HepG2 (cell line): Measurements from ENCODE around the gene COPS9. TPM values are rescaled to one million over a fixed set of nuclear protein-coding genes. Genes with fewer than 3 reads are reported as not detected.
A peak's percentile ranks its signal among the peaks of the same experiment; 100 is the strongest.

Experiments
- BRD4 ChIP-seq: sonication (generic); formaldehyde crosslinking; IDR thresholded peaks from 2 replicates; pipeline ENCODE4 v1.4.0; 2020; ENCODE audit warnings: missing genetic modification reagents
- CENPT ChIP-seq: sonication (generic); formaldehyde crosslinking; IDR thresholded peaks from 2 replicates; pipeline ENCODE4 v1.8.0; 2022; ENCODE audit warnings: low read depth, mild to moderate bottlenecking, moderate library complexity, missing genetic modification reagents
- GLI4 ChIP-seq: sonication (generic); formaldehyde crosslinking; IDR thresholded peaks from 2 replicates; pipeline ENCODE4 v1.5.1; 2020; ENCODE audit warnings: missing genetic modification reagents, mild to moderate bottlenecking, moderate library complexity, borderline replicate concordance
- HNF1A ChIP-seq, 2 experiments: sonication (generic) in 1 of 2; formaldehyde crosslinking in 1 of 2; IDR thresholded peaks; 2 replicates each; pipeline versions ENCODE4 v1.4.0 to v1.6.1; 2016 to 2020; ENCODE audit warnings: borderline replicate concordance in 1 of 2, low read depth in 1 of 2, mild to moderate bottlenecking in 1 of 2, missing genetic modification reagents in 1 of 2
- HNF1B ChIP-seq: sonication (generic); formaldehyde crosslinking; IDR thresholded peaks from 2 replicates; pipeline ENCODE4 v1.5.1; 2020; ENCODE audit warnings: mild to moderate bottlenecking, moderate library complexity, missing genetic modification reagents
- MYPOP ChIP-seq: sonication (generic); formaldehyde crosslinking; IDR thresholded peaks from 2 replicates; pipeline ENCODE4 v1.8.1; 2023; ENCODE audit warnings: mild to moderate bottlenecking, moderate library complexity, missing genetic modification reagents
- NFIB ChIP-seq: sonication (generic); formaldehyde crosslinking; IDR thresholded peaks from 2 replicates; pipeline ENCODE4 v1.9.0; 2021; ENCODE audit warnings: missing genetic modification reagents, mild to moderate bottlenecking, borderline replicate concordance
- RFXAP ChIP-seq: sonication (generic); formaldehyde crosslinking; IDR thresholded peaks from 2 replicates; pipeline ENCODE4 v1.4.0; 2020; ENCODE audit warnings: missing genetic modification reagents, borderline replicate concordance
- SMC3 ChIP-seq: IDR thresholded peaks from 2 replicates; pipeline ENCODE4 v1.6.1; 2011; ENCODE audit warnings: low read length, improper control_type of control experiment
- SPEN ChIP-seq: sonication (generic); formaldehyde crosslinking; IDR thresholded peaks from 2 replicates; pipeline ENCODE4 v1.5.1; 2020; ENCODE audit warnings: low read depth, mild to moderate bottlenecking, missing genetic modification reagents
- ZBTB8A ChIP-seq: sonication (generic); formaldehyde crosslinking; IDR thresholded peaks from 2 replicates; pipeline ENCODE4 v1.4.0; 2020; ENCODE audit warnings: mild to moderate bottlenecking, low read depth, missing genetic modification reagents, borderline replicate concordance
- ZGPAT ChIP-seq: IDR thresholded peaks from 2 replicates; pipeline ENCODE4 v1.6.1; 2016; ENCODE audit warnings: mild to moderate bottlenecking
- ZKSCAN1 ChIP-seq: fragments of 150-350 bp; IDR thresholded peaks from 2 replicates; pipeline ENCODE4 v1.6.1; 2014; ENCODE audit warnings: low read length
- ZNF367 ChIP-seq: sonication (generic); formaldehyde crosslinking; IDR thresholded peaks from 2 replicates; pipeline ENCODE4 v1.4.0; 2020; ENCODE audit warnings: missing genetic modification reagents, borderline replicate concordance
- ZNF441 ChIP-seq: sonication (generic); formaldehyde crosslinking; IDR thresholded peaks from 2 replicates; pipeline ENCODE4 v1.7.0; 2021; ENCODE audit warnings: missing genetic modification reagents, borderline replicate concordance
- ZNF451 ChIP-seq: sonication (generic); formaldehyde crosslinking; IDR thresholded peaks from 2 replicates; pipeline ENCODE4 v1.5.0; 2020; ENCODE audit warnings: mild to moderate bottlenecking, missing genetic modification reagents
- ZNF510 ChIP-seq: sonication (generic); formaldehyde crosslinking; IDR thresholded peaks from 2 replicates; pipeline ENCODE4 v1.4.0; 2020; ENCODE audit warnings: low read depth, mild to moderate bottlenecking, missing genetic modification reagents
- ZNF713 ChIP-seq: sonication (generic); formaldehyde crosslinking; IDR thresholded peaks from 2 replicates; pipeline ENCODE4 v1.4.0; 2020; ENCODE audit warnings: mild to moderate bottlenecking, missing genetic modification reagents
- ZNF749 ChIP-seq: sonication (generic); formaldehyde crosslinking; IDR thresholded peaks from 2 replicates; pipeline ENCODE4 v1.8.0; 2022; ENCODE audit warnings: mild to moderate bottlenecking, missing genetic modification reagents, moderate library complexity, borderline replicate concordance
- ZSCAN31 ChIP-seq: sonication (generic); formaldehyde crosslinking; IDR thresholded peaks from 2 replicates; pipeline ENCODE4 v1.5.0; 2020; ENCODE audit warnings: low read depth, mild to moderate bottlenecking, missing genetic modification reagents
- polyA plus RNA-seq, 8 experiments: library from polyadenylated mRNA; depleted of rRNA in 3 of 8; stranded (reverse) in 7 of 8; unstranded in 1 of 8; fragments of >200 nt; fragmentation: Illumina TruSeq in 4 of 8; extraction: Trizol in 4 of 8; gene quantifications; 2 replicates each; pipeline versions ENCODE4 v1.2.1 to v1.2.3, GENCODE V29; 2011 to 2016; ENCODE audit warnings: low read depth in 4 of 8, missing spikeins in 1 of 8, mixed read lengths in 1 of 8; ENCODE audit not compliant: insufficient read depth in 1 of 8
- total RNA-seq, 5 experiments: library from RNA; depleted of rRNA; stranded (reverse); fragments of >200 nt; fragmentation: Illumina TruSeq; extraction: Trizol; gene quantifications; 2 replicates each; pipeline ENCODE4 v1.2.3, GENCODE V29; 2016; ENCODE audit warnings: low read depth in 1 of 5

Gene COPS9
- total and polyA plus RNA-seq, 2 of the 13 experiments (the other 11 are each of a cell fraction or from before 2014, with no cell fraction given): 180 to 247 TPM

DNA sequence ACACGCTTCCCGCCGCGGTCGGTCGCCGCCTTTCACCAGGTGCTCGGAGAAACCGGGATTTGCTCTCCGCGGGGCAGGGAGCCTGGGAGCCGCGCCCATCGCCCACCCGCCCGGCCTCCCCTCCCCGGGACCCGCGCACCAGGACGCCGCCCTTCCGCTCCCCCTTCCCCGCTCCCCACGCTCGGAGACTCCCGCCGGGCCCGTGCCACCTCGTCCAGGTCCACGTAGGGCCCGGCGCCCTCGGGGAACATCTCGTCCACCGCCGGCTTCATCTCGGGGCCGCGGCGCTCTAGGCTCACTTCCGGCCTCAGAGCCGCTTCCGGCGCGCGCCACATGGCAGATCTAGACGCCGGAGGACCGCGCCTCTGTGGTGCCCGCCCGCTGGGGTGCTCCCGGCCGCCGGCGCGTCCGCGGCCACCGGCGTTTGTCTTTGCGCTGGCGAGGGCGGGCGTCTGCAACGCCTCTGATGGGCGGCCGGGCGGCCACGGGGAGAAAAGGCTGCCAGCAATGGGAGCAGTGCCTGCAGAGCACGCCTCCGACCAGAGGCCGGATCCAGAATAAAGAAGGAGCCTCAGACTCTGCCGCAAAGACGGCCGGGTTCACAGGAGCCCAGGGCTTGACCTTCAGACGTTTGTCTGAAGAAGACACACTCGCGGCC is at the start of gene COPS9 (continued):
- TF ChIP-seq HNF1B (CRISPR knock-in tag) (no peak), NFIB (CRISPR knock-in tag) (no peak), ZSCAN31 (peak; percentile 93), ZNF749 (CRISPR knock-in tag) (peak; percentile 69; the same call in 1 of the 2 replicates), ZNF441 (peak; percentile 60), ZNF451 (peak; percentile 90), ZNF510 (peak; percentile 49; the same call in 1 of the 2 replicates), HNF1A (IDR thresholded peaks at IDR 0.05; ENCODE audit: low read depth) (no peak), HNF1A (CRISPR knock-in tag; IDR thresholded peaks at IDR 0.05; ENCODE audit: borderline replicate concordance) (peak; percentile 76; the same call in 1 of the 2 replicates), ZNF713 (CRISPR knock-in tag) (no peak), BRD4 (CRISPR knock-in tag) (peak; percentile 87), ZNF367 (CRISPR knock-in tag) (no peak), ZKSCAN1 (no peak), GLI4 (CRISPR knock-in tag) (peak; percentile 73; the same call in 1 of the 2 replicates), SPEN (CRISPR knock-in tag) (peak; percentile 98), MYPOP (CRISPR knock-in tag) (peak; percentile 94; the same call in 1 of the 2 replicates), CENPT (CRISPR knock-in tag) (no peak; the same call in 1 of the 2 replicates), ZBTB8A (CRISPR knock-in tag) (peak; percentile 72; the same call in 1 of the 2 replicates), SMC3 (no peak), ZGPAT (CRISPR knock-in tag) (peak; percentile 81; the same call in 1 of the 2 replicates), RFXAP (CRISPR knock-in tag) (no peak; the same call in 1 of the 2 replicates)
